Neuron (in vitro differentiated cells): ENCODE data around the gene PLCH1.

Source experiments
- H2AFZ ChIP-seq: one replicate; pipeline ENCODE4 v1.6.1; 2013; ENCODE audit warnings: low read depth, mild to moderate bottlenecking, inconsistent platforms, low read length, moderate library complexity
- H3K27me3 ChIP-seq: one replicate; pipeline ENCODE4 v1.6.1; 2013; ENCODE audit warnings: low read length; ENCODE audit not compliant: insufficient read depth
- H3K36me3 ChIP-seq: one replicate; pipeline ENCODE4 v1.6.1; 2013; ENCODE audit warnings: low read length; ENCODE audit not compliant: insufficient read depth
- H3K4me1 ChIP-seq: one replicate; pipeline ENCODE4 v1.6.1; 2013; ENCODE audit warnings: low read length; ENCODE audit not compliant: insufficient read depth
- H3K4me3 ChIP-seq: 2 replicates; pipeline ENCODE4 v1.5.1; 2013; ENCODE audit warnings: mild to moderate bottlenecking, low read length, moderate library complexity
- H3K9me3 ChIP-seq: one replicate; pipeline ENCODE4 v1.6.1; 2013; ENCODE audit warnings: low read length

Gene PLCH1

DNA sequence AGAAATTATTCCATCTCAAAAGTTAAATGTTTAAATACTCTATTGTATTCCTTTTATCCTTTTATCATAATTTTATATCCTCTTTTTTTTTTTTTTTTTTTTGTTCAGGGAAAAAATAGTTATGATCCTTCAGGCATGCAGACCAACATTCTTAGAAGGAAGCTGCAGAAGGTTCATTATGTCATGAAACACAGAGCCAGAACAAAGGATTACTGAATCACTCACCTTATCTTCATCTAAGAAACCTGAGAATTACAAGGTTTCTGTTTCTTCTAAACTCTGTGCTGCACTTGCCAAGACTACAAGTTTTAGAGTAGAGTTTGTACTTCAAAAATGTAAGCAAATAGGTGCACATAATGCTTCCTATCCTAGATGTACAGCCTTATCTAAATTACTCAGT, 3.3 kb downstream of the PLCH1 start:
- H2AFZ ChIP-seq: no peak overlapping the region
- no peaks in the 10 kb centered on the region for H3K36me3 ChIP-seq
- H3K4me3 ChIP-seq: no peak overlapping the region
- no peaks in the 10 kb centered on the region for H3K9me3 ChIP-seq
- peaks cover 38% of the 10 kb centered on the region for H3K4me1 ChIP-seq
- H3K27me3 ChIP-seq: no peaks in the 10 kb centered on the region

GRCh38 chr3:155741101-155741500, 3.8 kb downstream of the PLCH1 start:
- peaks cover 36% of the 10 kb centered on the region for H3K4me1 ChIP-seq
- no peaks in the 10 kb centered on the region for H3K36me3 ChIP-seq
- H2AFZ ChIP-seq: no peak overlapping the region
- no peaks in the 10 kb centered on the region for H3K9me3 ChIP-seq
- H3K4me3 ChIP-seq: peak overlapping the region; percentile 3
- H3K27me3 ChIP-seq: no peaks in the 10 kb centered on the region

DNA sequence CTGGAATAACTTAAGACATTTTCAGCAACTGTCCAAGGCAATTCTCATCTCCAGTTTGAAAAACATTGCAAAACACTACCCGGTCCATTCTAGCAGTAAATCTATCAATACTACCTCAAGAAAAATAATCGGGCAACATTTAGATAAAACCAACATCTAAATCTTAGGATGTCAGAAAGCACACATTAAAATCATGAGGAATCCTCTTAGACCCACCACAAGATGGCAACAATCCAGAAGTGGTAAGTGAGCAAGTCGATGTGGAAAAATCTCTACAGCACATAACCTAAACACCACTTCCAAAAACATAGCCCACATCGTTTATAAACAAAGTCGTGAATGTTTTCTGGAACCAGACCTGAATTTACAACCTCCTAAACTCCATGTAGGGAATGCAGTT, 5.7 kb downstream of the PLCH1 start:
- Histone ChIP-seq H3K4me1 (peaks cover 29% of the 10 kb centered on the region), H3K9me3 (no peaks in the 10 kb centered on the region), H2AFZ (no peak overlapping the region), H3K27me3 (no peaks in the 10 kb centered on the region), H3K36me3 (no peaks in the 10 kb centered on the region), H3K4me3 (no peak overlapping the region)

- H3K4me1 ChIP-seq: peaks cover 29% of the 10 kb centered on the region
- no peaks in the 10 kb centered on the region for H3K27me3 ChIP-seq
- H2AFZ ChIP-seq: no peak overlapping the region
- H3K4me3 ChIP-seq: no peak overlapping the region
- no peaks in the 10 kb centered on the region for H3K9me3 ChIP-seq
- H3K36me3 ChIP-seq: no peaks in the 10 kb centered on the region
Measured at GRCh38 chr3:155738580-155739076, 6.2 kb downstream of the PLCH1 start.

- Histone ChIP-seq H3K4me1 (peaks cover 24% of the 10 kb centered on the region), H3K36me3 (no peaks in the 10 kb centered on the region), H2AFZ (no peak overlapping the region), H3K27me3 (no peaks in the 10 kb centered on the region), H3K9me3 (no peaks in the 10 kb centered on the region), H3K4me3 (no peak overlapping the region)
Measured at GRCh38 chr3:155737844-155738460, 6.9 kb downstream of the PLCH1 start.

DNA sequence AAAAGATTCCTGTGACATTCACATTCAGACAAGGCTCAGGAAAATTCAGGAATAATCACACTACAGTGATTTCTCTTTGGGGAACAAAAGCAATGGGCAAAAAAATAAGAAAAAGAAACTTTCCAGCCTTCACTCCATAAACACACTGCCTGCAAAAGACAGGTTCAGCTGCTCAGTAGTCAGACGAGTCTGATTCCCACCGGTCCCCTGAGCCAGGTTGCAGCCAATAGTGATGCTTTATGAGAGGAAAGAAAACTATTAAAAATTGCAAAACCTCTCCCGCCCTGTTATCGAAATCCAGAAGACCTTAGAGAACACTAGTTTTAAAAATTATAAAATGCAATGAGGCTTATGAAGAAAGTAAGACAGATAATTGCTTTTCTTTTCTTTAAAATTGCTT, 8.5 kb downstream of the PLCH1 start:
- no peak overlapping the region for H3K4me3 ChIP-seq
- no peaks in the 10 kb centered on the region for H3K9me3 ChIP-seq
- H3K4me1 ChIP-seq: peaks cover 9% of the 10 kb centered on the region
- H3K27me3 ChIP-seq: no peaks in the 10 kb centered on the region
- H3K36me3 ChIP-seq: no peaks in the 10 kb centered on the region
- H2AFZ ChIP-seq: no peak overlapping the region

DNA sequence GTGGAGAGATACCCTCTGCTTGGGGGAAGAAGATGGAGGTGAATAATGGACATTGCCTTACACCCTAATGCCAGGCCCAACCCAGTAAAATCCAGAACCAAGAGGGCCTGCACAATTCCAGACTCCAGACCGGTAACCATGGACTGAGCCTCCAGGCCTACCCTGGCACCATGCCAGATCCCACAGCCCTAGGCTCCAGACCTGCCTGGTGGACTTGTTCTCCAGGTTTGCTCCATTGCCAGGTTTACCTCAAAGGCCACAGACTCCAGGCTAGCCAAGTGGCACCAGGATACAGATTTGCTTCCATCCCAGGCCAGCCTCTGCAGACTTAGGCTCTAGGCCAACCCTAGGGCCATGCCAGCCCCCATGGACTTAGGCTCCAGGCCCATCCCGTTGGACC, 14.0 kb downstream of the PLCH1 start:
- no peak overlapping the region for H3K4me3 ChIP-seq
- H2AFZ ChIP-seq: no peak overlapping the region
- H3K4me1 ChIP-seq: no peaks in the 10 kb centered on the region
- H3K36me3 ChIP-seq: no peaks in the 10 kb centered on the region
- H3K9me3 ChIP-seq: peaks cover 5% of the 10 kb centered on the region
- no peaks in the 10 kb centered on the region for H3K27me3 ChIP-seq

DNA sequence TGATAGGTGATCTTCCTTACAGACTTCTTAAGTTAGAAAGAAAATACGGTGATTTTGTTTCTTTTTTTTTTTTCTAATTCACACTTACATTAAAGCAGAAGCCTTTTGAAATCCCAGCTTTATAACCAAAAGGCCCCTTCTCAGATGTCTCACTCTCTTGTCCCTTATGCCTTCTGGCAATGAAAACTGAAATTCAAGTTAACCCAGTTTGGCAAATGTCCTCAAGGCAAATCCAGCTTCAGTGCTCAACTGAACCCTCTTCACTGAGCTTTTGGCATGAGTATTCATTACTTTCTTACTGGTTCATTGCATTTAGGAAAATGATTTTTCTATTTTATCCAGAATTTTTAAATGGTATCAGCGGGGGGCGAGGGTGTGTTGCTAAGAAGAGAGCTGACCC, 17.0 kb downstream of the PLCH1 start:
- Histone ChIP-seq H3K9me3 (peaks cover 8% of the 10 kb centered on the region), H3K4me1 (no peaks in the 10 kb centered on the region), H2AFZ (no peak overlapping the region), H3K4me3 (no peak overlapping the region), H3K27me3 (no peaks in the 10 kb centered on the region), H3K36me3 (peaks cover 8% of the 10 kb centered on the region)

- Histone ChIP-seq H2AFZ (no peak overlapping the region), H3K4me1 (peaks cover 15% of the 10 kb centered on the region), H3K4me3 (no peak overlapping the region), H3K27me3 (no peaks in the 10 kb centered on the region), H3K36me3 (no peaks in the 10 kb centered on the region), H3K9me3 (peaks cover 3% of the 10 kb centered on the region)
Measured at GRCh38 chr3:155714295-155714718, 30.6 kb downstream of the PLCH1 start.

DNA sequence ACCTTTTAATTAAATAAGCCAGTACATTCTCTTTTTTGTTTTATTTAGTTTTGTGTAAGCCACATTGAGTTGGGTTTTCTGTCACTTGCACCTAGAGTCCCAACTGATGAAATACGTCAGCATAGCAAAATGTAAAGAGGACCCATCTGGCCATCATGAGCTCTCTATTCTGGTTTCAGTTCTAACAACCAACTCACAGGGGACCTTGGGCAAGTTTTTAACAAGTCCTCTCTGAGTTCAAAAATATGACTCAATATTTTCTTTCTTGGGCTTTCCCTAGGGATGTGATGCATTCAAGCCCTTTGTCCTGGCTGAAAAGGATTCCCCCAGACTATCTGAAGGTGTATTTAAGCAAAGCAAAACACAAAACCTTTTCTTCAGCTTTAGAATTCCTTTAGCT, 32.9 kb downstream of the PLCH1 start:
- no peaks in the 10 kb centered on the region for H3K27me3 ChIP-seq
- peaks cover 15% of the 10 kb centered on the region for H3K4me1 ChIP-seq
- no peak overlapping the region for H2AFZ ChIP-seq
- H3K4me3 ChIP-seq: no peak overlapping the region
- H3K36me3 ChIP-seq: no peaks in the 10 kb centered on the region
- no peaks in the 10 kb centered on the region for H3K9me3 ChIP-seq

- peaks cover 43% of the 10 kb centered on the region for H3K4me1 ChIP-seq
- no peak overlapping the region for H3K4me3 ChIP-seq
- H3K27me3 ChIP-seq: no peaks in the 10 kb centered on the region
- peaks cover 4% of the 10 kb centered on the region for H3K36me3 ChIP-seq
- no peak overlapping the region for H2AFZ ChIP-seq
- H3K9me3 ChIP-seq: no peaks in the 10 kb centered on the region
Measured at GRCh38 chr3:155704771-155705559, 39.9 kb downstream of the PLCH1 start.

DNA sequence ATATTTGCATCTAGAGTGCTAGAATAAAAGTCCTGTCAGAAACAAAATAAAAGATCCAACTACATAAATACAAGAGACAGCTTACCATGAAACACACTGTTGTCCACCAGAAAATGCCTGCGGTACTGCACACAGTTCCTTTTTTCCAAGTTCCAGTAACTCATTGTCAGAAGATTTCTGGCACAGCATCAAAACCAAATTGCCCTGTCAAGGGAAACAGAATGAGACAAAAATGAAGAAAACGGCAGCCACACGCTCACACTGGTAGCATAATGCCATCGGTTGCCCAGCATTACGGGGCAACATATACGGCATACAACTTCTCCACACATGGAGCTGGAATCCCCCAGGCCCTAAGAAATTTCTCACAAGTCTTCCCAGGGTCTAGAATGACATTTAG, 40.8 kb downstream of the PLCH1 start:
- Histone ChIP-seq H3K9me3 (no peaks in the 10 kb centered on the region), H3K4me3 (no peak overlapping the region), H3K36me3 (peaks cover 10% of the 10 kb centered on the region), H3K4me1 (peaks cover 43% of the 10 kb centered on the region), H3K27me3 (no peaks in the 10 kb centered on the region), H2AFZ (no peak overlapping the region)

DNA sequence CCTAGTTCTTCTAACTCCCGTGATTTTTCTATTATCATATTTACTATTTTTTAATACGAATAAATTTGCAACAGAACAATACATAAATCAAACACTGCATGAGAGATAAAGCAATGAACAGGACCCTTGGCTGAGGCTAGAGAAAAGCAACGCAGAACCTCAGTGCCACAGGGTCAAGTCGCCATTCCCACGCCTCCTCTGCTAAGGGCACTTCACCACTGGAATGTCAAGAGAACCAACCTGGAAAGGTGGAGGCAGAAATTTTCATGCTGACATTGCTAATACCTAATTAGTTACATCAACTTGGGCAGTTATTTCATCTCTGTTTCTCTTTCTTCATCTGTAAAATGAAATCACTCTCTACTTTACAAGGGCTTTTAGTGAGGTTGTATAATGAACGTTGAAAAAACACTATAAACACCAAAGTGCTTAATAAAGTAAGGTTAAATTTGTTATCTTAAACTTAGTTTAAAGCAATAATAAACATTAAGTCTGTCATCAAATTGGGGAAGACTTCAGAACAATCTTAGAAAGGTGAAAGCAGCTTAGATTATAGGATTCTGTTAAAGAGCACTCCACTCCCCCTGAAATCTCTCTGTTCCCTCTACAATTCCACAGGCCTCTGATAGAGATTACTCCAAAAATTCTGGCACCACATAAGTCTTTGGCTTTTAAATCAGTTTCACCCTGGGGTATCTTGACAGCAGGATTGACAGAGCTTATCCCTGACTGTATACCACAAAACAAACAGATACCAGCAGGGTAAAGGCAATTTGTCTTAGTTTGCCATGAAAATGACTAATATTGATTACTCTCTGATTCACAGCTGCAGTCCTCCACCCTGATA, 41.9 kb downstream of the PLCH1 start:
- Histone ChIP-seq H3K4me1 (peaks cover 43% of the 10 kb centered on the region), H3K27me3 (no peaks in the 10 kb centered on the region), H3K36me3 (peaks cover 10% of the 10 kb centered on the region)

More for the DNA sequence above, 41.9 kb downstream of the PLCH1 start:
- Histone ChIP-seq H3K9me3 (no peaks in the 10 kb centered on the region), H2AFZ (no peak overlapping the region), H3K4me3 (no peak overlapping the region)
